GM12878 (cell line): ENCODE results near the gene TRA2B. TPM values are rescaled to one million over a fixed set of nuclear protein-coding genes. Genes with fewer than 3 reads are reported as not detected.

Experiments used
- ATAC-seq: fragments of 200-7000 bp; cut with Tn5 transposase; 3 replicates; pipeline ENCODE4 v1.9.1; 2020; ENCODE audit warnings: mild to moderate bottlenecking, moderate library complexity
- BruUV-seq: library from RNA; stranded (reverse); fragments of 400-500 nt; replicated peaks from 2 replicates; lab custom pipeline; 2021; lab: Mats Ljungman, UMichigan
- CTCF ChIA-PET: fragments of 300-600 bp; sonication (Branson Sonifier 250); formaldehyde crosslinking; extraction: SDS; loops from one replicate; lab custom pipeline; 2021; ENCODE audit warnings: inconsistent platforms; lab: Yijun Ruan, JAX
- POLR2A ChIA-PET: fragments of 350-600 bp; formaldehyde crosslinking; extraction: SDS; loops from one replicate; lab custom pipeline; 2021; ENCODE audit warnings: inconsistent platforms; lab: Charles Lee
- RAD21 ChIA-PET: fragments of 300-600 bp; sonication (Branson Sonifier 250); formaldehyde crosslinking; loops from one replicate; lab custom pipeline; 2023; ENCODE audit warnings: antibody characterized with exemption; ENCODE audit not compliant: unreplicated experiment; lab: Charles Lee
- SMC1A ChIA-PET: fragments of 300-600 bp; sonication (Branson Sonifier 250); formaldehyde crosslinking; loops from one replicate; lab custom pipeline; 2023; ENCODE audit not compliant: unreplicated experiment, uncharacterized antibody; lab: Charles Lee
- DNase-seq: peaks from one replicate; pipeline ENCODE4 v3.0.0-alpha.2; 2011; ENCODE audit warnings: low read depth, low spot score
- FAIRE-seq: peaks from 3 replicates; lab custom pipeline; 2011; peaks lifted over from hg19 to GRCh38; lab: Jason Lieb, UNC
- H2AFZ ChIP-seq: 2 replicates; pipeline ENCODE4 v1.6.0; 2011; ENCODE audit warnings: low read depth, low read length, control low read depth; ENCODE audit not compliant: control insufficient read depth
- H3K27ac ChIP-seq: 2 replicates; pipeline ENCODE4 v1.5.1; 2011; ENCODE audit warnings: control low read depth; ENCODE audit not compliant: control insufficient read depth, insufficient read depth
- H3K27me3 ChIP-seq, 2 experiments: replicated peaks in 1 of 2; 2 replicates each; pipeline versions ENCODE4 v1.6.0 to v1.6.1; 2011; ENCODE audit warnings: low read length in 1 of 2; ENCODE audit not compliant: control insufficient read depth in 2 of 2, insufficient read depth in 2 of 2
- H3K36me3 ChIP-seq, 2 experiments: 2 replicates each; pipeline ENCODE4 v1.5.1; 2011; ENCODE audit warnings: low read length in 1 of 2; ENCODE audit not compliant: control insufficient read depth in 2 of 2, insufficient read depth in 2 of 2
- H3K4me1 ChIP-seq: 2 replicates; pipeline ENCODE4 v1.6.1; 2011; ENCODE audit warnings: mild to moderate bottlenecking, low read length, moderate library complexity, mixed read lengths; ENCODE audit not compliant: control insufficient read depth, insufficient read depth
- H3K4me2 ChIP-seq: 2 replicates; pipeline ENCODE4 v1.6.0; 2011; ENCODE audit warnings: control low read depth; ENCODE audit not compliant: control insufficient read depth, insufficient read depth
- H3K4me3 ChIP-seq: fragments of 200-600 bp; sonication (generic); 2 replicates; pipeline ENCODE4 v1.5.1; 2016
- H3K79me2 ChIP-seq: 2 replicates; pipeline ENCODE4 v1.6.0; 2011; ENCODE audit warnings: low read length; ENCODE audit not compliant: control insufficient read depth, insufficient read depth
- H3K9ac ChIP-seq: 2 replicates; pipeline ENCODE4 v1.8.0; 2011; ENCODE audit warnings: low read length, control low read depth, mixed read lengths; ENCODE audit not compliant: control insufficient read depth, insufficient read depth
- H3K9me3 ChIP-seq: replicated peaks from 3 replicates; pipeline ENCODE4 v1.5.1; 2011; ENCODE audit warnings: mild to moderate bottlenecking, low read length; ENCODE audit not compliant: control insufficient read depth, insufficient read depth
- H4K20me1 ChIP-seq: 2 replicates; pipeline ENCODE4 v1.6.0; 2011; ENCODE audit not compliant: control insufficient read depth, insufficient read depth
- JUNB ChIP-seq: IDR thresholded peaks from 2 replicates; pipeline ENCODE4 v1.6.1; 2016; ENCODE audit warnings: antibody characterized with exemption, mild to moderate bottlenecking
- POLR2AphosphoS5 ChIP-seq: IDR thresholded peaks from 2 replicates; pipeline ENCODE4 v1.6.1; 2011; ENCODE audit warnings: mild to moderate bottlenecking, low read length, inconsistent platforms
- ZNF274 ChIP-seq: IDR thresholded peaks from one replicate; pipeline ENCODE4 v1.8.0; 2011; ENCODE audit not compliant: insufficient read length, insufficient read depth
- WGBS: methylation state at CpG from one replicate; pipeline ENCODE4 v1.1.6; 2016; ENCODE audit warnings: low lambda C conversion rate; ENCODE audit not compliant: insufficient replicate concordance, insufficient coverage; ENCODE audit errors: missing lambda C conversion rate; 5-methylcytosine and 5-hydroxymethylcytosine counted together
- in situ Hi-C: fragments of 300-500 bp; cut with MboI; formaldehyde crosslinking; loops from 9 replicates; pipeline ENCODE4 v1.14.3; 2018; ENCODE audit warnings: mixed read lengths
- intact Hi-C: fragments of 100-400 bp; cut with micrococcal nuclease; formaldehyde crosslinking; loops from one replicate; pipeline ENCODE4 v1.14.2; 2022; ENCODE audit not compliant: unreplicated experiment
- polyA plus RNA-seq, 11 experiments: library from polyadenylated mRNA; depleted of rRNA in 4 of 11; unstranded in 6 of 11; stranded (reverse) in 5 of 11; fragments of >200 nt; fragmentation: Nextera tagmentation in 4 of 11; fragmentation: Illumina TruSeq in 1 of 11; extraction: Ambion mirVana in 4 of 11; extraction: Trizol in 1 of 11; gene quantifications; 1 replicate in 1 of 11; 2 replicates in 10 of 11; pipeline versions ENCODE4 v1.2.1 to v1.2.3, GENCODE V29; 2011 to 2016; ENCODE audit warnings: inconsistent platforms in 2 of 11, missing spikeins in 2 of 11, low read depth in 1 of 11
- total RNA-seq, 4 experiments: library from RNA; depleted of rRNA in 3 of 4; stranded (reverse); fragments of >200 nt in 3 of 4; fragmentation: Illumina TruSeq in 1 of 4; extraction: Trizol in 1 of 4; gene quantifications; 2 replicates each; pipeline versions ENCODE4 v1.2.1 to v1.2.3, GENCODE V29; 2013 to 2021
- TF ChIP-seq, protein P1 (sequence below): fragments of 450-650 bp; formaldehyde crosslinking; IDR thresholded peaks from 2 replicates; pipeline ENCODE4 v1.4.0; 2022; ENCODE audit warnings: mild to moderate bottlenecking, moderate library complexity
- TF ChIP-seq, protein P2 (sequence below): IDR thresholded peaks from 2 replicates; pipeline ENCODE4 v1.6.1; 2012; ENCODE audit warnings: low read depth, low read length, improper control_type of control experiment

TRA2B gene
- total and polyA plus RNA-seq, 10 of the 15 experiments (the other 5 are each of a cell fraction or from before 2014, with no cell fraction given), result 130 to 317 (median 278) TPM

DNA sequence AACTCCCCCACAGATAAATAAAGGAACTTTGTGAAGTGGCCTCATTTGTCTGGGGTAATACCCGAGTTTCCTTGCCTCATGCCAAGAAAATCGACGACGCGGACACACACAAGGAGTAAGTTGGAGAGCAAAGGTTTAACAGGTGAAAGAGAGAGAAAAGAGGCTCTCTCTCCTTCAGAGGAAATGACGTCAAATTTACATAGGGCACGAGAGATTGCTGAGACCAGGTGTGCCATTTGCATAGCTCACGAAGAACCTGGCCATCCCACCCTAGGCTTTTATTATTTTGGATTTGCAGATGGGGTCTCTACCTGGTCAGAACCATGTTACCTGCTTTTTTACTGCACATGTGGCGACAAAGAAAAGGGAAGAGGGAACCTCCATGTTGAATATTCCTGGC, 63.7 kb downstream of the TRA2B start (continued):
- TF ChIP-seq, protein P1, sequence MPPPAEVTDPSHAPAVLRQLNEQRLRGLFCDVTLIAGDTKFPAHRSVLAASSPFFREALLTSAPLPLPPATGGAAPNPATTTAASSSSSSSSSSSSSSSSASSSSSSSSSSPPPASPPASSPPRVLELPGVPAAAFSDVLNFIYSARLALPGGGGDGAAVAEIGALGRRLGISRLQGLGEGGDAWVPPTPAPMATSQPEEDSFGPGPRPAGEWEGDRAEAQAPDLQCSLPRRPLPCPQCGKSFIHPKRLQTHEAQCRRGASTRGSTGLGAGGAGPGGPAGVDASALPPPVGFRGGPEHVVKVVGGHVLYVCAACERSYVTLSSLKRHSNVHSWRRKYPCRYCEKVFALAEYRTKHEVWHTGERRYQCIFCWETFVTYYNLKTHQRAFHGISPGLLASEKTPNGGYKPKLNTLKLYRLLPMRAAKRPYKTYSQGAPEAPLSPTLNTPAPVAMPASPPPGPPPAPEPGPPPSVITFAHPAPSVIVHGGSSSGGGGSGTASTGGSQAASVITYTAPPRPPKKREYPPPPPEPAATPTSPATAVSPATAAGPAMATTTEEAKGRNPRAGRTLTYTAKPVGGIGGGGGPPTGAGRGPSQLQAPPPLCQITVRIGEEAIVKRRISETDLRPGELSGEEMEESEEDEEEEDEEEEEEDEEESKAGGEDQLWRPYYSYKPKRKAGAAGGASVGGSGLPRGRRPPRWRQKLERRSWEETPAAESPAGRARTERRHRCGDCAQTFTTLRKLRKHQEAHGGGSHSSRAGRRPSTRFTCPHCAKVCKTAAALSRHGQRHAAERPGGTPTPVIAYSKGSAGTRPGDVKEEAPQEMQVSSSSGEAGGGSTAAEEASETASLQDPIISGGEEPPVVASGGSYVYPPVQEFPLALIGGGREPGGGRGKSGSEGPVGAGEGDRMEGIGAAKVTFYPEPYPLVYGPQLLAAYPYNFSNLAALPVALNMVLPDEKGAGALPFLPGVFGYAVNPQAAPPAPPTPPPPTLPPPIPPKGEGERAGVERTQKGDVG (CRISPR knock-in tag), result no peak
- TF ChIP-seq, protein P2, sequence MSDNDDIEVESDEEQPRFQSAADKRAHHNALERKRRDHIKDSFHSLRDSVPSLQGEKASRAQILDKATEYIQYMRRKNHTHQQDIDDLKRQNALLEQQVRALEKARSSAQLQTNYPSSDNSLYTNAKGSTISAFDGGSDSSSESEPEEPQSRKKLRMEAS, result no peak

- ATAC-seq, result no peak
- POLR2A ChIA-PET, result no interaction called here
- Histone ChIP-seq H3K36me3 (no peaks in the 10 kb centered on the region), H3K27ac (no peak overlapping the region), H3K4me3 (no peak overlapping the region), H3K79me2 (no peaks in the 10 kb centered on the region), H3K4me2 (no peak overlapping the region), H3K9ac (no peak overlapping the region), H3K4me1 (no peaks in the 10 kb centered on the region), H3K27me3 (no peaks in the 10 kb centered on the region; a peak in 1 of 4 replicates), H2AFZ (no peak overlapping the region), H3K9me3 (no peaks in the 10 kb centered on the region), H4K20me1 (no peaks in the 10 kb centered on the region; the same call in 1 of the 2 replicates)
- CTCF ChIA-PET, result interaction anchor here (0.5 kb wide), 1 partner anchor 218 kb away, joined by 3 read pairs; no protein-coding TSS in a partner anchor
- intact Hi-C loops (no loop called here), in situ Hi-C loops (no loop called here)
- DNase-seq, result no peak
- SMC1A ChIA-PET, result no interaction called here
- 14% methylated on average over 2 of the region's 2 CpGs for WGBS
- TF ChIP-seq ZNF274 (no peak), JUNB (no peak), POLR2AphosphoS5 (no peak)
- BruUV-seq, result no TSS peak
- RAD21 ChIA-PET, result no interaction called here
- no peak for FAIRE-seq
These were observed 70.2 kb downstream of the TRA2B start for GRCh38 chr3:185867650-185868049.
